Activated naive CD8-positive, alpha-beta T cell treated with anti-CD3 and anti-CD28 coated beads, Interleukin-2, amount 10 ng/mL, durations not matched to agents 7 days and 5 days (primary cell): Measurements from ENCODE around the gene HEG1. TPM values are rescaled to one million over a fixed set of nuclear protein-coding genes. Genes with fewer than 3 reads are reported as not detected.
"Not testable (repeated sequence)": the region's sequence is repeated elsewhere in the genome, so short reads cannot be mapped to it uniquely, and the experiment has no call there.

ENCODE experiments used
- ATAC-seq: fragments of 150-1000 bp; cut with Tn5 transposase; one replicate; pipeline ENCODE4 v1.10.0; 2021; ENCODE audit warnings: low read depth, moderate library complexity
- POLR2A ChIA-PET: fragments of 350-600 bp; sonication (Branson Sonifier 250); formaldehyde crosslinking; loops from one replicate; lab custom pipeline; 2021; ENCODE audit warnings: antibody characterized with exemption; lab: Charles Lee
- DNase-seq: peaks from one replicate; pipeline ENCODE4 v3.0.0; 2021
- H3K27ac Mint-ChIP-seq: one replicate; pipeline ENCODE4 v1.8.0; 2022; ENCODE audit warnings: mild to moderate bottlenecking, mixed read lengths
- H3K27me3 Mint-ChIP-seq: one replicate; pipeline ENCODE4 v1.8.0; 2022; ENCODE audit warnings: mild to moderate bottlenecking, moderate library complexity, mixed read lengths
- H3K36me3 Mint-ChIP-seq: one replicate; pipeline ENCODE4 v1.8.0; 2021; ENCODE audit warnings: mild to moderate bottlenecking, mixed read lengths
- H3K4me1 Mint-ChIP-seq: one replicate; pipeline ENCODE4 v1.8.0; 2021; ENCODE audit warnings: mixed read lengths
- H3K4me3 Mint-ChIP-seq: one replicate; pipeline ENCODE4 v1.8.0; 2022; ENCODE audit warnings: mild to moderate bottlenecking, moderate library complexity, mixed read lengths
- H3K9me3 Mint-ChIP-seq: one replicate; pipeline ENCODE4 v1.8.0; 2021; ENCODE audit warnings: mixed read lengths
- total RNA-seq, 2 experiments: library from RNA; stranded (reverse); gene quantifications; one replicate each; pipeline ENCODE4 v1.2.3, GENCODE V29; 2021

HEG1 gene, protein sequence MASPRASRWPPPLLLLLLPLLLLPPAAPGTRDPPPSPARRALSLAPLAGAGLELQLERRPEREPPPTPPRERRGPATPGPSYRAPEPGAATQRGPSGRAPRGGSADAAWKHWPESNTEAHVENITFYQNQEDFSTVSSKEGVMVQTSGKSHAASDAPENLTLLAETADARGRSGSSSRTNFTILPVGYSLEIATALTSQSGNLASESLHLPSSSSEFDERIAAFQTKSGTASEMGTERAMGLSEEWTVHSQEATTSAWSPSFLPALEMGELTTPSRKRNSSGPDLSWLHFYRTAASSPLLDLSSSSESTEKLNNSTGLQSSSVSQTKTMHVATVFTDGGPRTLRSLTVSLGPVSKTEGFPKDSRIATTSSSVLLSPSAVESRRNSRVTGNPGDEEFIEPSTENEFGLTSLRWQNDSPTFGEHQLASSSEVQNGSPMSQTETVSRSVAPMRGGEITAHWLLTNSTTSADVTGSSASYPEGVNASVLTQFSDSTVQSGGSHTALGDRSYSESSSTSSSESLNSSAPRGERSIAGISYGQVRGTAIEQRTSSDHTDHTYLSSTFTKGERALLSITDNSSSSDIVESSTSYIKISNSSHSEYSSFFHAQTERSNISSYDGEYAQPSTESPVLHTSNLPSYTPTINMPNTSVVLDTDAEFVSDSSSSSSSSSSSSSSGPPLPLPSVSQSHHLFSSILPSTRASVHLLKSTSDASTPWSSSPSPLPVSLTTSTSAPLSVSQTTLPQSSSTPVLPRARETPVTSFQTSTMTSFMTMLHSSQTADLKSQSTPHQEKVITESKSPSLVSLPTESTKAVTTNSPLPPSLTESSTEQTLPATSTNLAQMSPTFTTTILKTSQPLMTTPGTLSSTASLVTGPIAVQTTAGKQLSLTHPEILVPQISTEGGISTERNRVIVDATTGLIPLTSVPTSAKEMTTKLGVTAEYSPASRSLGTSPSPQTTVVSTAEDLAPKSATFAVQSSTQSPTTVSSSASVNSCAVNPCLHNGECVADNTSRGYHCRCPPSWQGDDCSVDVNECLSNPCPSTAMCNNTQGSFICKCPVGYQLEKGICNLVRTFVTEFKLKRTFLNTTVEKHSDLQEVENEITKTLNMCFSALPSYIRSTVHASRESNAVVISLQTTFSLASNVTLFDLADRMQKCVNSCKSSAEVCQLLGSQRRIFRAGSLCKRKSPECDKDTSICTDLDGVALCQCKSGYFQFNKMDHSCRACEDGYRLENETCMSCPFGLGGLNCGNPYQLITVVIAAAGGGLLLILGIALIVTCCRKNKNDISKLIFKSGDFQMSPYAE (N-terminal part only)
- total RNA-seq: 10 to 100 TPM; 49.1 to 49.5 TPM

DNA sequence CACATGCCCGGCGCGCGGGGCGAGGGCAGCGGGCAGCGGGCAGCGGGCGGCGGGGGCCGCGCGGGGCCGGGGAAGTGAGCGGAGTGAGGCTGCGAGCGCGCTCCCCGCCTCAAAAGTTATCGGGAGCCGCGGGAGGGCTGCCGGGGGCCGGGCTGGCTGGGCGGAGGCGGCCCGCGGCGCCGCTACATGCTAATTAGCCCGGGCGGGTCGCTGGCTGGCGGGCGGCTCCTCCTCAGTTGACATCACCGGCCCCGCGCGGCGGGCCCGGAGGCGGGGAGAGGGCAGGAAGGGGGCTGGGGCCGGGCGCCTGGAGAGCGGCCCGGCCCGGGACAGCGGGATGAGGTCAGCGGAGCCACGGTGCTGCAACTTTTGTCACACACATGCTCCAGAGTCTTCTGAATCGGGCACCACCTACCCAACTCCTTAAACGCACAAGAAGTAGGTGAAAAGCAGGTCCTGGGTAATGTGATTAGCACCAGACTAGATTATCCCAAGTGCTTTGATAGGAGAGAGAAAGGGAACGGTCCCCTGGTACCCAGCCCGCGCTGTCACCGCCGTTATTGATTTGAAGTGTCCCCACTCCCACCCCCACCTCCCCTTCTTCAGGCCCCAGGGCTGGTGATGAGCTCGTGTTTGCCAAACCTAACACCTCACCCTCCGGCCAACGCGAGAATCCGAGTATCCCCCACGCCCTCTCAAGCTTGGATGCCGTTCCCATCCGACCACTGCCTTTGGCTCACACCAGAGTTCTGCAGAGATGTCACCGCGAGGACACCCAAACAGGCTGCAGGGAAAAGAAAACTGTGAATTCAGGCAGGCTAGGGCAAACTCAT lies at the start of gene HEG1:
TSS of gene HEG1 (minus strand) at position 85 of the 833 bp plus-strand sequence. CDS start 107 bp downstream, outside the sequence.
- H3K9me3 Mint-ChIP-seq: no peaks in the 10 kb centered on the region
- peaks cover 6% of the 10 kb centered on the region for H3K36me3 Mint-ChIP-seq
- POLR2A ChIA-PET: interaction anchor here (0.8 to 0.9 kb wide), 2 partner anchors 13 kb away, joined by 3 to 5 read pairs; no protein-coding TSS in a partner anchor
- ATAC-seq (peak; percentile 76), DNase-seq (peak; percentile 85)
- peak within 1 kb of the TSS; percentile 97 for H3K4me3 Mint-ChIP-seq
- peak within 1 kb of the TSS; percentile 96 for H3K27ac Mint-ChIP-seq
- H3K27me3 Mint-ChIP-seq: peaks cover 9% of the 10 kb centered on the region
- peaks cover 43% of the 10 kb centered on the region for H3K4me1 Mint-ChIP-seq

GRCh38 chr3:125105116-125105515 lies 49.3 kb upstream of the HEG1 start:
- ATAC-seq (no peak), DNase-seq (no peak)
- POLR2A ChIA-PET: no interaction called here
- peaks cover 15% of the 10 kb centered on the region for H3K4me1 Mint-ChIP-seq
- no peak overlapping the region for H3K4me3 Mint-ChIP-seq
- H3K27ac Mint-ChIP-seq: no peak overlapping the region
- H3K27me3 Mint-ChIP-seq: peaks cover 10% of the 10 kb centered on the region
- H3K36me3 Mint-ChIP-seq: peaks cover 10% of the 10 kb centered on the region
- H3K9me3 Mint-ChIP-seq: peaks cover 7% of the 10 kb centered on the region

GRCh38 chr3:125104639-125105038 lies 48.8 kb upstream of the HEG1 start:
- H3K9me3 Mint-ChIP-seq: peaks cover 9% of the 10 kb centered on the region
- POLR2A ChIA-PET: no interaction called here
- no peak overlapping the region for H3K27ac Mint-ChIP-seq
- DNase-seq: no peak
- H3K27me3 Mint-ChIP-seq: peaks cover 10% of the 10 kb centered on the region
- no peak for ATAC-seq
- H3K36me3 Mint-ChIP-seq: peaks cover 12% of the 10 kb centered on the region
- H3K4me1 Mint-ChIP-seq: peaks cover 12% of the 10 kb centered on the region
- no peak overlapping the region for H3K4me3 Mint-ChIP-seq

DNA sequence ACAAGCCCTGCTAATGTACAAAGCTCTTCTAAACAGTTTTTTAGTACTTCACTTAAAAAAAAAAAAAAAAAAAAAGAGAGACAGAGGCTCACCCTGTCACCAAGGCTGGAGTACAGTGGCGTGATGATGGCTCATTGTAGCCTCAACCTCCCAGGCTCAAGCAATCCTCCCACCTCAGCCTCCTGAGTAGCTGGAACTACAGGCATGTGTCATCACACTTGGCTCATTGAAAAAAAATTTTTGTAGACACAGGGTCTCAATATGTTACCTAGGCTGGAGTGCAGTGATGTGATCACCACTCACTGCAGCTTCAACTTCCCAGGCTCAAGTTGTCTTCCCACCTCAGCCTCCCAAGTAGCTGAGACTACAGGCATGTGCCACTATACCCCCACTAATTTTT lies 47.6 kb upstream of the HEG1 start:
- no peak overlapping the region for H3K4me3 Mint-ChIP-seq
- no peak for DNase-seq
- H3K36me3 Mint-ChIP-seq: peaks cover 12% of the 10 kb centered on the region
- H3K27ac Mint-ChIP-seq: no peak overlapping the region
- POLR2A ChIA-PET: no interaction called here
- peaks cover 9% of the 10 kb centered on the region for H3K9me3 Mint-ChIP-seq
- no peak for ATAC-seq
- H3K4me1 Mint-ChIP-seq: peaks cover 5% of the 10 kb centered on the region
- peaks cover 10% of the 10 kb centered on the region for H3K27me3 Mint-ChIP-seq

- H3K27me3 Mint-ChIP-seq: peaks cover 10% of the 10 kb centered on the region
- H3K36me3 Mint-ChIP-seq: peaks cover 12% of the 10 kb centered on the region
- DNase-seq (no peak), ATAC-seq (no peak)
- no peak overlapping the region for H3K27ac Mint-ChIP-seq
- H3K9me3 Mint-ChIP-seq: peaks cover 9% of the 10 kb centered on the region
- POLR2A ChIA-PET: no interaction called here
- peaks cover 5% of the 10 kb centered on the region for H3K4me1 Mint-ChIP-seq
- no peak overlapping the region for H3K4me3 Mint-ChIP-seq
Measured at GRCh38 chr3:125102470-125102869, 46.7 kb upstream of the HEG1 start.

- POLR2A ChIA-PET: no interaction called here
- no peak for ATAC-seq
Measured at GRCh38 chr3:125098611-125099291, 43.0 kb upstream of the HEG1 start.

GRCh38 chr3:125090649-125091048 lies 34.9 kb upstream of the HEG1 start:
- POLR2A ChIA-PET: no interaction called here
- peaks cover 13% of the 10 kb centered on the region for H3K27me3 Mint-ChIP-seq
- H3K27ac Mint-ChIP-seq: no peak overlapping the region
- H3K4me1 Mint-ChIP-seq: no peaks in the 10 kb centered on the region
- DNase-seq: no peak
- ATAC-seq: no peak
- no peak overlapping the region for H3K4me3 Mint-ChIP-seq
- peaks cover 11% of the 10 kb centered on the region for H3K36me3 Mint-ChIP-seq
- H3K9me3 Mint-ChIP-seq: peaks cover 8% of the 10 kb centered on the region

More at GRCh38 chr3:125098611-125099291, 43.0 kb upstream of the HEG1 start:
- Mint-ChIP-seq H3K27ac (no peak overlapping the region), H3K4me3 (no peak overlapping the region), H3K36me3 (peaks cover 3% of the 10 kb centered on the region), H3K9me3 (peaks cover 2% of the 10 kb centered on the region), H3K4me1 (peaks cover 3% of the 10 kb centered on the region), H3K27me3 (peaks cover 5% of the 10 kb centered on the region)
- no peak for DNase-seq

DNA sequence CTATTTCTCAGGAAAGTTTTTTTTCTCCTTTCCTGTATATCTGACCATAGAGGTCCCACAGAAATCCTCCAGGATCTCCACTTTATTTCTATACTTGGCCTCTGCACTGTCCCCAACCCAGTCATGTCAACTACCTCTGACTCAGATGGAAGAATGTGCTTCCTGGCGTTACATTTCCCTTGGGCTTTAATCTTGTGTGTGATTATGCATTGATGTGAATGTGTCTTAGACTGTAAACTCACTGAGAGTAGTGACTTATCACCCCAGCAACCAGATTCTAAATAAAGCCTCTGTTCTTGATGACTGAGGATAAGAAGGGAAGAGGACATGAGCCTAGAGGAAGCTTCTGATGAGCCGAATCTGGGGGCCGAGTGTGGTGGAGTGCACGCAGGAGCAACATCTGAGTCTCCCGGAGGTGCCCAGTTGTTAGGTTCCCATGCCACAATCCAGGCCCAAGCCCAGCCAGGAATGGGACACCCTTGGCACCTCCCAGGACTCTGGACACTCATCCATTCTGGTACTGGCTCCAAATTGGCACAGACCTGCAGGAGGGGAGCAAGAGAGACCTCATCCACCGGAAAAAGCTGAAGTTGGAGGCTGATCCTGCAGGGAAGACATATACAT lies 32.1 kb upstream of the HEG1 start:
- Mint-ChIP-seq H3K36me3 (peaks cover 13% of the 10 kb centered on the region), H3K27me3 (peaks cover 23% of the 10 kb centered on the region), H3K4me1 (no peaks in the 10 kb centered on the region), H3K9me3 (peaks cover 8% of the 10 kb centered on the region), H3K27ac (no peak overlapping the region), H3K4me3 (no peak overlapping the region)
- ATAC-seq: no peak
- POLR2A ChIA-PET: no interaction called here
- no peak for DNase-seq

- peaks cover 8% of the 10 kb centered on the region for H3K36me3 Mint-ChIP-seq
- ATAC-seq: no peak
- H3K27me3 Mint-ChIP-seq: peaks cover 18% of the 10 kb centered on the region
- peaks cover 9% of the 10 kb centered on the region for H3K4me1 Mint-ChIP-seq
- no peak overlapping the region for H3K4me3 Mint-ChIP-seq
- DNase-seq: no peak
- POLR2A ChIA-PET: no interaction called here
- peaks cover 1% of the 10 kb centered on the region for H3K9me3 Mint-ChIP-seq
- H3K27ac Mint-ChIP-seq: no peak overlapping the region
Measured at GRCh38 chr3:125085166-125085565, 29.4 kb upstream of the HEG1 start.

DNA sequence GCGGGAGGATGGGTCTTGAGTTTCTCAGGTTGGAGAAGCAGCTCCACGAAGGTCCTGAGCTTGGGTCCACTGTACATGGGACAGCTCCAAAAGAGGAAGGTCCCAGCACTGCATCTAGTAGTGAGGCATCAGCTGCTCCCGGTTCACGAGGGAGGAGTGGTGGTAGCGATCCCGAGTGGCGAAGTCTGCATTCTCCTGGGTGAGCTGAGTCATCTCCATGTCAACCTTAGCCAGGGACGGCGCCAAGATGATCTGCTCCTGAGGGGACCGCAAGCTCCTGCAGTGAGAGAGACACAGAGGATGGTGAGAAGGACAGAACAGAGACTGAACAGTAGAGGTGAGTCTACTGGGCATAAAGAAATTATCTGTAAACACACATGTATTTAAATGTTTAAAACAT lies 28.0 kb upstream of the HEG1 start:
- H3K4me1 Mint-ChIP-seq: peaks cover 20% of the 10 kb centered on the region
- POLR2A ChIA-PET: interaction anchor here (0.9 kb wide), 1 partner anchor 14 kb away, joined by 5 read pairs; no protein-coding TSS in a partner anchor
- no peak for DNase-seq
- no peaks in the 10 kb centered on the region for H3K9me3 Mint-ChIP-seq
- ATAC-seq: no peak
- peaks cover 15% of the 10 kb centered on the region for H3K27me3 Mint-ChIP-seq
- H3K27ac Mint-ChIP-seq: no peak overlapping the region
- H3K36me3 Mint-ChIP-seq: peaks cover 13% of the 10 kb centered on the region
- no peak overlapping the region for H3K4me3 Mint-ChIP-seq

GRCh38 chr3:125082339-125082738 lies 26.5 kb upstream of the HEG1 start:
- Mint-ChIP-seq H3K4me1 (peaks cover 28% of the 10 kb centered on the region), H3K36me3 (peaks cover 13% of the 10 kb centered on the region), H3K27me3 (peaks cover 11% of the 10 kb centered on the region)
- H3K9me3 Mint-ChIP-seq, H3K4me3 Mint-ChIP-seq, ATAC-seq, DNase-seq, H3K27ac Mint-ChIP-seq, POLR2A ChIA-PET: not testable (repeated sequence)
